LNCaP clone FGC (cell line): ENCODE measurements around the gene SLC25A29.

Source experiments
- DNase-seq: peaks from one replicate; pipeline ENCODE4 v3.0.0-alpha.2; 2011; ENCODE audit warnings: low read depth
- H3K4me3 ChIP-seq: 2 replicates; pipeline ENCODE4 v1.5.1; 2011; ENCODE audit warnings: mild to moderate bottlenecking, low read depth, low read length, control low read depth
- TF ChIP-seq, protein P1 (sequence below): IDR thresholded peaks from 2 replicates; pipeline ENCODE4 v1.5.1; 2012; ENCODE audit warnings: mild to moderate bottlenecking; ENCODE audit not compliant: control insufficient read depth, insufficient read depth; ENCODE audit errors: extremely low read depth

Gene SLC25A29

DNA sequence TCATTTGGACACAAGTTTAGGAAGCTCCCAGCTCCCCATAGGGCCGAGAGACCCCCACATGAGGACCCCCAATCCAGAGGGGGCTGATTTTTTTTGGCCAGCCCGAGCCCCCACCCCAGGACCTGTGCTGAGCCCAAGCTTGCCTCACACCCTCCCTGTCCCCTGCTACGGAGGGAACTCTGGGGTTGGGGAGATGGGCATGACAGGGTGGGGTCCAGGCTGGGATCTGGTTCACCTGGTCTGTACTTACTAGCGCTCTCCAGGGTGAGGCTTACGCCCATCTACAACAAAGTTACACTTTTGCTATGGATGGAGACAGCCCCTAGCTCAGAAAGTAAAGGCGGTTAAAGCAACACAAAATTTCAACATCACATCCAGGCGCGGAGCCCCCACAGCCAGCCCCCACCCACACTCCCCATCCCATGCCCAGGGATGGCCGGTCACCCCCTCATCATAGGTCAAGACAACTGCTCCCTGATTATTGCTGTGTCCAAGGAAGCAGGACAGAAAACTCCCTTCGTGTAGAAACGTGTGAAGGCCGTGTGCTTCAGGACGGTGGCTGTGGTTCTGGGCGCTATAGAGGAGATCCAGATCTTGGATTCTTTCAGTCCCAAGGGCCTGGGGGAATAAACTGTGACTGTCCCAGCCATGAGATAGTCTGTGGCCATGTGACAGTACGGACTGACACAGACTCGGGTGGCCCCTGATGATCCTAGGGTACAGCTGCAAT, 10.7 kb downstream of the SLC25A29 start:
- no peak overlapping the region for H3K4me3 ChIP-seq
- TF ChIP-seq, protein P1, sequence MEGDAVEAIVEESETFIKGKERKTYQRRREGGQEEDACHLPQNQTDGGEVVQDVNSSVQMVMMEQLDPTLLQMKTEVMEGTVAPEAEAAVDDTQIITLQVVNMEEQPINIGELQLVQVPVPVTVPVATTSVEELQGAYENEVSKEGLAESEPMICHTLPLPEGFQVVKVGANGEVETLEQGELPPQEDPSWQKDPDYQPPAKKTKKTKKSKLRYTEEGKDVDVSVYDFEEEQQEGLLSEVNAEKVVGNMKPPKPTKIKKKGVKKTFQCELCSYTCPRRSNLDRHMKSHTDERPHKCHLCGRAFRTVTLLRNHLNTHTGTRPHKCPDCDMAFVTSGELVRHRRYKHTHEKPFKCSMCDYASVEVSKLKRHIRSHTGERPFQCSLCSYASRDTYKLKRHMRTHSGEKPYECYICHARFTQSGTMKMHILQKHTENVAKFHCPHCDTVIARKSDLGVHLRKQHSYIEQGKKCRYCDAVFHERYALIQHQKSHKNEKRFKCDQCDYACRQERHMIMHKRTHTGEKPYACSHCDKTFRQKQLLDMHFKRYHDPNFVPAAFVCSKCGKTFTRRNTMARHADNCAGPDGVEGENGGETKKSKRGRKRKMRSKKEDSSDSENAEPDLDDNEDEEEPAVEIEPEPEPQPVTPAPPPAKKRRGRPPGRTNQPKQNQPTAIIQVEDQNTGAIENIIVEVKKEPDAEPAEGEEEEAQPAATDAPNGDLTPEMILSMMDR: no peak
- DNase-seq: no peak

DNA sequence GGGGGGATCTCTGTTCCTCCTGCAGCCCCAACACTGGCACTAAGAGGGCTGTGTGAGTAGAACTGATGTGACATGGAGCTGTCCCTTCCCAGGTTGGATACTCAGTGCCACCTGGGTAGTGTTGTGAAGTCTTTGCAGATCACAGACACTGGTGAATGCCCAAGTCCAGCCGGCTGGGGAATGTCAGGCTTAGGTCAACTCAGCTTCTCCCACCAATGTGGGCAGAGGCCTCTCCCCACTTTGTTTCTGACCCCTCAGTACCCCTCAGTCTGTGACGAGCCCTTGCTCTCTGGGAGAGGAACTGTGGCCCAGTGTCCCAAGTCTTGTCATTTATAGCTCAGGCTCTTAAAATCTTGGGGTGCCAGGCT, 11.3 kb downstream of the SLC25A29 start:
- DNase-seq: no peak
- H3K4me3 ChIP-seq: no peak overlapping the region

DNA sequence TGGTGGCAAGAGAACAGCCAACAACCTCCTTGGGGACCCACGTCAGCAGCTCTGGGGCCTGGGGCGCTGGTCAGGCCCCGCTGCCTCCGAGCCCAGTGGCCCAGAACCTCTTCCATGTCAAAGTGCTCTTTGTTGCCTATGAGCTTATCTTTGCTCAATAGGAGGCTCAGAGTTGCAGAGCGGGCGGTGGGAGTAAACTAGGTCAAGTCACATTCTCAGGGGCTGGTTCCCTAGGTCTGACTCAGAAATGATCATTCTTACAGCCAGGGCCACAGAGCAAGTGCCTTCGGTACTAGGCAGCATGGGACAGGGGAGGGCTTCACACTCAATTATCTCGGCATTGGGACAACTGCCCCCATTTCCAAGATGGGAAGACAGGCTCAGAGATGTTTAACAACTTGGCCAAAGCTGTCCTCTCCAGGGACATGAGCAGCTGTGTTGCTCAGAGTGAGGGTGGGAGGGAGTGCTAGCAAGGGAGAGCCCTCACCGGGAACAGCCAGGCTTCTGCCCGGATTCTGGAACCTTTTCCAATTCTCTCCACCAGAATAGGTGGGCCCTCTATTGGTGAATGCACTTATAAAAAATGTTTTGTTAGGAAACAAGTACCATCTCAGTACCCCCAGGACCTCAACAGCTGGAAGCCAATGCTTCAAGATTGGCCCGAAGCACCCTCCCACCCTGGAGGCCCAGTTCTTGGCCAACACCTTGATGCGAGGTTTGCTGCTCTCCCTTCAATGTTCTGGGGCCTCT, 11.9 kb downstream of the SLC25A29 start:
- TF ChIP-seq, protein P1: no peak
- no peak for DNase-seq
- H3K4me3 ChIP-seq: no peak overlapping the region

More for the DNA sequence above, 11.3 kb downstream of the SLC25A29 start:
- TF ChIP-seq, protein P1: no peak

DNA sequence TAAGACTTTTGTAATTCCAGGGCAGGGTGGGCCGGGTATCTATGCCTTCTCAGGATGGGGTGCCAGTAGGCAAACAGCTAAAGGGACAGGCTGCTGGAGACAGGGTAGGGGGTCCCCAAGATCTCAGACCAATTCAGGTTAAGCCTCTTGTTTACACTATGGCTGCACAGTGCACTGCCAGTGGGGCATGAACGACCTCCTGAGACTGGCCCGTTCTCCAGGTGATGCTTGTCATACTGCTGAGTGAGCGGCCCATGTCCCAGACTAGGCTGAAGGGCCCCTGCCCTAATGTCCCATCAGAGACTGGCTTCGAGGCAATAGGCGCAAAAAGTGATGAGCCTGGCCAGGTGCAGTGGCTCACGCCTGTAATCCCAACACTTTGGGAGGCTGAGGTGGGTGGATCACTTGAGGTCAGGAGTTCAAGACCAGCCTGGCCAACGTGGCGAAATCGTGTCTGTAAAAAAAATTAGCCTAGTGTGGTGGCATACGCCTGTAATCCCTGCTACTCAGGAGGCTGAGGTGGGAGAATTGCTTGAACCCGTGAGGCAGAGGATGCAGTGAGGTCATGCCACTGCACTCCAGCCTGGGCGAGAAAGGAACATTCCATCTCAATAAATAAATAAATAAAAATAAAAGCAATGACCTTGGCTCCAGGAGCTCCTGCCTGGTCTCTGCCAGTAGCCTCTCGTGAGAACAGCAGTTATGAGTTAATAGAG, 12.6 kb downstream of the SLC25A29 start:
- H3K4me3 ChIP-seq: no peak overlapping the region
- TF ChIP-seq, protein P1: no peak
- DNase-seq: no peak

DNA sequence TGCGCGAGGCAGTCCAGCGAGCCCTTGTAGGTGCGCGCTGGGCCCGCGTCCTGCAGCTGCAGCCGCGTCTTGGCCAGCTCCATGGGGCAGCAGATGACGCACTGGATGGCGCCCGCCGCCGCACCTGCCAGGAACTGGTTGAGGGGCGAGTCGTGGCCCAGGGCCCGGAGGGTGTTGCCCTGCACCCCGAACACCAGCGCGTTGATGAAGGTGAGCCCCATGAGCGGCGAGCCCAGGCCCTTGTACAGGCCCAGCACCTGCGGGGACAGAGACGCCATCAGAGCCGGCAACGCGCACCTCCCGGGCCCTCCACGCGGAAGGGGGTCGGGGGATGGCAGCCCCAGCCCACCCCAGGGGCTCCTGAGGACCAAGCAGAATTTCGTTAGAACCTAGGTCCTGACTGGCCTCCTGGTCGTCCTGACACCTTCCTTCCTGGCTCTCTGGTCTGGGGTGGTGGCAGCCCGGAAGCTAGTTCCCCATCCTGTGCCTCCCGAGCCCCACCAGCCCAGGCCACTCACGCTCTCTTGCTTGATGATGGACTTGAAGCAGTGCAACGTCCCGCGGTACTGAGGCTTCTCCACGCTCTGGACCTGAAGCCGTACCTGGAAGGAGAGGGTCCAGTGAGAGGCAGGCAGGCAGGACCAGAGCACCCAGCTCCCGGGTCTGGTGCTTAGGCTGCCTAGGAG, 13.3 kb downstream of the SLC25A29 start:
- no peak for DNase-seq
- H3K4me3 ChIP-seq: no peak overlapping the region
- TF ChIP-seq, protein P1: no peak

DNA sequence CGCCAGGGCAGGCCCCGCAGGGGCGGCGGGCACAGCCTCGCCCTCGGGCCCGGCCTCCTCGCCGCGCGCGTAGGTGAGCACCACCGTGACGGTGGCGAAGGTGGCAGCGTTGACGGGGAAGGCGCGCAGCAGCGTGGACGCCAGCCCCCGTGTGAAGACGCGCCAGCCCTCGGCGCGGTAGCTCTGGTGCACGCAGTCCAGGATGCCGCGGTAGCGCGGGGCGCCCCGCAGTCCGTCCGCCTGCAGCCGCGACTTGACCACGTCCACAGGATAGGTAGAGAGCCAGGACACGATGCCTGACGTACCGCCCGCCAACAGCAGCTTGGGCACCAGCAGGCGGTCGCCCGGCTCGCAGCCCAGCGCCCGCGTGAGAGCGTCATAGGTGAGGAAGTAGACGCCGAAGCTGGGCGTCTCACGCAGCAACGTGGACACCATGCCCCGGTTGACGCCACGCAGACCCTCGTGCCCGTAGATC, 13.9 kb downstream of the SLC25A29 start:
- no peak overlapping the region for H3K4me3 ChIP-seq
- TF ChIP-seq, protein P1: no peak
- no peak for DNase-seq
